Neural progenitor cell (in vitro differentiated cells): ENCODE measurements around the gene TCEAL1.

ENCODE experiments used
- CTCF ChIP-seq: fragments of 200-600 bp; sonication (generic); IDR thresholded peaks from 2 replicates; pipeline ENCODE4 v1.5.1; 2017; ENCODE audit warnings: antibody characterized with exemption, mild to moderate bottlenecking
- EZH2 ChIP-seq: fragments of 200-600 bp; sonication (generic); IDR thresholded peaks from 2 replicates; pipeline ENCODE4 v1.6.1; 2017; ENCODE audit warnings: antibody characterized with exemption, mild to moderate bottlenecking, moderate library complexity
- EZH2phosphoT487 ChIP-seq: fragments of 200-600 bp; sonication (generic); IDR thresholded peaks from 2 replicates; pipeline ENCODE4 v1.6.1; 2017; ENCODE audit warnings: antibody characterized with exemption

- TF ChIP-seq EZH2, result no peak
- TF ChIP-seq CTCF, result no peak
- no peak for TF ChIP-seq EZH2phosphoT487
Observed at GRCh38 chrX:103610282-103610681, 18.5 kb upstream of the TCEAL1 start.
